Adipose tissue (tissue), 3 donors: ENCODE results near the gene EVPLL. TPM values are rescaled to one million over a fixed set of nuclear protein-coding genes. Genes with fewer than 3 reads are reported as not detected.
"Not testable (repeated sequence)": the region's sequence is repeated elsewhere in the genome, so short reads cannot be mapped to it uniquely, and the experiment has no call there.

Source experiments
- H3K27ac ChIP-seq: one replicate; pipeline ENCODE4 v1.5.1; 2013; ENCODE audit warnings: low read depth, low read length
- WGBS, 3 donors: extraction: QIAGEN DNeasy Blood & Tissue Kit; methylation state at CpG; one replicate each; pipeline ENCODE4 v1.1.7; 2013; 5-methylcytosine and 5-hydroxymethylcytosine counted together
- polyA plus RNA-seq, 3 donors: library from polyadenylated mRNA; stranded (reverse); fragments of 200-250 nt; gene quantifications; one replicate each; pipeline ENCODE4 v1.2.3, GENCODE V29; 2013
- donor health status: healthy with polysubstance abuse.
- donor health status: Bipolar disorder and iron deficiency.
- donor health status: healthy.

EVPLL gene
- polyA plus RNA-seq: 1 to 10 TPM in 1 of 3 donors, not detected in 2; 1.6 TPM

GRCh38 chr17:18377437-18378204, at the start of gene EVPLL:
Gene EVPLL (plus strand): TSS chr17:18377778. CDS start chr17:18380938, 3,160 bp downstream.
- H3K27ac ChIP-seq: no peak within 1 kb of the TSS
- 47 to 75% (median 48%) methylated on average over 17 to 20 of the region's 20 CpGs for WGBS, 3 donors

- 87 to 97% (median 93%) methylated on average over 8 to 9 of the region's 9 CpGs for WGBS, 3 donors
- no peak overlapping the region for H3K27ac ChIP-seq
Observed at GRCh38 chr17:18328643-18329204, 48.9 kb upstream of the EVPLL start.

- WGBS, 3 donors: 86 to 88% (median 88%) methylated on average over 9 of the region's 9 CpGs
- H3K27ac ChIP-seq: no peak overlapping the region
Observed at GRCh38 chr17:18331879-18332278, 45.7 kb upstream of the EVPLL start.

- WGBS, 3 donors: 74 to 90% (median 89%) methylated on average over 4 of the region's 4 CpGs
- H3K27ac ChIP-seq: no peak overlapping the region
Observed at GRCh38 chr17:18332909-18333489, 44.6 kb upstream of the EVPLL start.

- 94 to 99% (median 94%) methylated on average over 17 to 24 of the region's 25 CpGs for WGBS, 3 donors
- not testable (repeated sequence) for H3K27ac ChIP-seq
Observed at GRCh38 chr17:18338158-18338557, 39.4 kb upstream of the EVPLL start.

- 95 to 97% (median 97%) methylated on average over 13 of the region's 13 CpGs for WGBS, 3 donors
- H3K27ac ChIP-seq: no peak overlapping the region
Observed at GRCh38 chr17:18339933-18340332, 37.6 kb upstream of the EVPLL start.

- WGBS, 3 donors: 91 to 94% (median 92%) methylated on average over 5 of the region's 5 CpGs
- no peak overlapping the region for H3K27ac ChIP-seq
Observed at GRCh38 chr17:18344021-18344420, 33.6 kb upstream of the EVPLL start.

GRCh38 chr17:18353541-18353940, 24.0 kb upstream of the EVPLL start:
- WGBS, 3 donors: 88 to 95% (median 93%) methylated on average over 6 of the region's 6 CpGs
- H3K27ac ChIP-seq: no peak overlapping the region

- H3K27ac ChIP-seq: no peak overlapping the region
- 68 to 90% (median 75%) methylated on average over 10 of the region's 10 CpGs for WGBS, 3 donors
Observed at GRCh38 chr17:18356624-18357023, 21.0 kb upstream of the EVPLL start.

- WGBS, 3 donors: 81 to 90% (median 89%) methylated on average over 8 of the region's 8 CpGs
- H3K27ac ChIP-seq: no peak overlapping the region
Observed at GRCh38 chr17:18360518-18360917, 17.1 kb upstream of the EVPLL start.

- no peak overlapping the region for H3K27ac ChIP-seq
- 52 to 61% (median 58%) methylated on average over 15 of the region's 15 CpGs for WGBS, 3 donors
Observed at GRCh38 chr17:18361837-18362697, 15.5 kb upstream of the EVPLL start.

- no peak overlapping the region for H3K27ac ChIP-seq
Observed at GRCh38 chr17:18362698-18363100, 14.9 kb upstream of the EVPLL start.

GRCh38 chr17:18363101-18364049, 14.2 kb upstream of the EVPLL start, which contains the start of gene SHMT1:
Gene SHMT1 (minus strand): TSS chr17:18363550. CDS start chr17:18355981, 7,569 bp downstream.
- no peak within 1 kb of the TSS for H3K27ac ChIP-seq
- 1% methylated on average over 73 to 76 of the region's 76 CpGs for WGBS, 3 donors

More at GRCh38 chr17:18362698-18363100, 14.9 kb upstream of the EVPLL start:
- 4 to 5% (median 4%) methylated on average over 14 of the region's 14 CpGs for WGBS, 3 donors

GRCh38 chr17:18364166-18364565, 13.4 kb upstream of the EVPLL start:
- 85 to 96% (median 90%) methylated on average over 6 of the region's 6 CpGs for WGBS, 3 donors

GRCh38 chr17:18368946-18369345, 8.6 kb upstream of the EVPLL start:
- 80 to 82% (median 81%) methylated on average over 8 of the region's 8 CpGs for WGBS, 3 donors
- H3K27ac ChIP-seq: no peak overlapping the region

More at GRCh38 chr17:18364166-18364565, 13.4 kb upstream of the EVPLL start:
- H3K27ac ChIP-seq: no peak overlapping the region

- 48 to 68% (median 64%) methylated on average over 5 of the region's 5 CpGs for WGBS, 3 donors
- H3K27ac ChIP-seq: no peak overlapping the region
Observed at GRCh38 chr17:18370761-18371160, 6.8 kb upstream of the EVPLL start.

- no peak overlapping the region for H3K27ac ChIP-seq
- 72 to 76% (median 76%) methylated on average over 7 of the region's 7 CpGs for WGBS, 3 donors
Observed at GRCh38 chr17:18371455-18371854, 6.1 kb upstream of the EVPLL start.
